Endothelial cell of umbilical vein (primary cell): Measurements from ENCODE around the gene LCA5L.

Experiments used
- EZH2 ChIP-seq: IDR thresholded peaks from 2 replicates; pipeline ENCODE4 v1.6.1; 2012; ENCODE audit warnings: borderline replicate concordance, low read depth, mild to moderate bottlenecking, moderate library complexity, low read length, inconsistent platforms; ENCODE audit not compliant: severe bottlenecking
- FOS ChIP-seq: IDR thresholded peaks from 2 replicates; pipeline ENCODE4 v1.6.1; 2011; ENCODE audit warnings: mild to moderate bottlenecking, low read length, moderate library complexity, borderline replicate concordance; ENCODE audit not compliant: insufficient read depth

- TF ChIP-seq FOS = no peak
- TF ChIP-seq EZH2 = no peak
Observed at GRCh38 chr21:39451332-39452206, 6.0 kb upstream of the LCA5L start, which contains the start of gene SH3BGR.
